Skeletal muscle cell (primary cell): Measurements from ENCODE around the gene HILPDA.
"Not testable (repeated sequence)": the region's sequence is repeated elsewhere in the genome, so short reads cannot be mapped to it uniquely, and the experiment has no call there.

Source experiments
- DNase-seq: peaks from one replicate; pipeline ENCODE4 v3.0.0-alpha.2; 2010; ENCODE audit warnings: low read depth
- H3K4me3 ChIP-seq: 2 replicates; pipeline ENCODE4 v1.5.1; 2011; ENCODE audit warnings: low read depth, mild to moderate bottlenecking, control low read depth, low read length, moderate library complexity

HILPDA gene

DNA sequence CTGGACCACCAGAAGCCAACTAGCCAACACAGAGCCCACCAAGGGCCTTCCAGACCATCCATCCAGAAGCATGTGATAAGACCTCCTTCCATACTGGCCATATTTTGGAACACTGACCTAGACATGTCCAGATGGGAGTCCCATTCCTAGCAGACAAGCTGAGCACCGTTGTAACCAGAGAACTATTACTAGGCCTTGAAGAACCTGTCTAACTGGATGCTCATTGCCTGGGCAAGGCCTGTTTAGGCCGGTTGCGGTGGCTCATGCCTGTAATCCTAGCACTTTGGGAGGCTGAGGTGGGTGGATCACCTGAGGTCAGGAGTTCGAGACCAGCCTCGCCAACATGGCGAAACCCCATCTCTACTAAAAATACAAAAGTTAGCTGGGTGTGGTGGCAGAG lies 1.7 kb downstream of the HILPDA start:
- H3K4me3 ChIP-seq: peak overlapping the region; percentile 99
- DNase-seq: not testable (repeated sequence)

DNA sequence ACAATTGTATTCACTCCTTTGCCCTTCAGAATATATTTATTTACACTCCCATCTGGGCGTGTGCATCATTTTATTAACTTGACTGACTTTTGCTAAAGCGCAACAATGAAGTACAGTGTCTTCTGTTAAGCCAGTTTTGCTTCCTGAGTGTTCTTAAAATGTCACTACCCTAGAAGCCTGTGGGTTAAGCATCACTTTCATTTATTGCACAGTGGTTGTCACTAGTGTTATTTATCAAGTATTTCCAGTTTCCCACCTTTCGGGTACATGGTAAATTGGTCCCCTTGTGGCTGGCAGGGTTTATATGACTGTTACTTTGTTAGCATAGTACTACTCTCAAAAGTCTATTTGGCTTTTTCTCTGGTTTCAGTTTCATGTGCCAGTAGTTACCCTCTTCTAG lies 3.3 kb downstream of the HILPDA start:
- no peak for DNase-seq
- peak overlapping the region; percentile 99 for H3K4me3 ChIP-seq

DNA sequence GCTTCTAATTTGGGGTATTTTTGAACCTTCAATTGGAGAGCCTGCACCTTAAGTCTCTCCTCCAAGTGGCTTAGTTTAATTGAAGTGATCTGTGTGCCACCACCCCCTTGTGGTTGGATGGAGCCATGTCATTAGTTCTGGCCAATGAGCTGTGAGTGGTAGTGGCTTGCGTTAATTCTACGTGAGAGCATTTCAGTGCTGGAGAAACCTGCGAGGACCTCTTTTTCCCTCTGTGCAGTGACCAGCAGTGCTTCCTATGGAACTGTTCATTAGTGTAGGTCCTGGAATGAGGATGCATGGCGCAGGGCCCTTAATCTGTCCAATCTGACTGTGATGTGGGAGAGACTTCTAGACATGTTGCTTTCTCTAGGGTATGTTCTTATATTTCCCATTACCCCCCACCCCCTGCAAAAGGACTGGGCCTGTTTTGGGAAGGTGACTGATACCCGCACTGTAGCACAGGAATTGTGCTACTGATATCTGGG lies 3.8 kb downstream of the HILPDA start:
- DNase-seq: no peak
- H3K4me3 ChIP-seq: no peak overlapping the region

DNA sequence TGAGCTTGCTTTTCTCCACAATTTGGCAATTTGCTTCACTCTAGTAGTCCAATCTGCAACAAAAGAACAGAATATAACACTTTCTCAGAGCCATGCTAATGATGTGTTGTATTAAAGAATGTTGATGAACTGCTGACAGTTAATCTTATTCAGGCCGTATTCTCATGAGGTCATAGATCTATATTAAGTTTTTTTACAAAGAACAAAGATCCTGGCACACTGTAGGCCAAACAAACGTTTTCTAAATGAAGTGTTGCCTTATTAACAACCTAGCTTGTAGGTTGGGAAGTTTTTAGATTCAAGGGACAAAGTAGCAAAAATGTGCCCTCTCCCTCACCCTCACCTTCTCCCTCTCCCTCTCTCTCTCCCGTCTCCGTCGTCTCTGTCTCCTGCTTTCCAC lies 6.8 kb downstream of the HILPDA start:
- no peak overlapping the region for H3K4me3 ChIP-seq
- DNase-seq: no peak

DNA sequence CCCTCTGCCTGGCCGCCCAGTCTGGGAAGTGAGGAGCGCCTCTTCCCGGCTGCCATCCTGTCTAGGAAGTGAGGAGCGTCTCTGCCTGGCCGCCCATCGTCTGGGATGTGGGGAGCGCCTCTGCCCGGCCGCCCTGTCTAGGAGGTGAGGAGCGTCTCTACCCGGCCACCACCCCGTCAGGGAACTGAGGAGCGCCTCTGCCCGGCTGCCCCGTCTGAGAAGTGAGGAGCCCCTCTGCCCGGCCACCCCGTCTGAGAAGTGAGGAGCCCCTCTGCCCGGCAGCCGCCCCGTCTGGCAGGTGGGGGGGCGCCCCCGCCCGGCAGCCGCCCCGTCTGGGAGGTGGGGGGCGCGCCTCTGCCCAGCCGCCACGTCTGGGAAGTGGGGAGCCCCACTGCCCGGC lies 7.7 kb downstream of the HILPDA start:
- H3K4me3 ChIP-seq, DNase-seq: not testable (repeated sequence)

DNA sequence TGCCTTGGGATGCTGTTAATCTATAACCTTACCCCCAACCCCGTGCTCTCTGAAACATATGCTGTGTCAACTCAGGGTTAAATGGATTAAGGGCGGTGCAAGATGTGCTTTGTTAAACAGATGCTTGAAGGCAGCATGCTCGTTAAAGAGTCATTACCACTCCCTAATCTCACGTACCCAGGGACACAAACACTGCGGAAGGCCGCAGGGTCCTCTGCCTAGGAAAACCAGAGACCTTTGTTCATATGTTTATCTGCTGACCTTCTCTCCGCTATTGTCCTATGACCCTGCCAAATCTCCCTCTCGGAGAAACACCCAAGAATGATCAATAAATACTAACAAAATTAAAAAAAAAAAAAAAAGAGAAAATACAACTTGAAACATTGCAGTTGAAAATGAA lies 8.3 kb downstream of the HILPDA start:
- H3K4me3 ChIP-seq, DNase-seq: not testable (repeated sequence)

DNA sequence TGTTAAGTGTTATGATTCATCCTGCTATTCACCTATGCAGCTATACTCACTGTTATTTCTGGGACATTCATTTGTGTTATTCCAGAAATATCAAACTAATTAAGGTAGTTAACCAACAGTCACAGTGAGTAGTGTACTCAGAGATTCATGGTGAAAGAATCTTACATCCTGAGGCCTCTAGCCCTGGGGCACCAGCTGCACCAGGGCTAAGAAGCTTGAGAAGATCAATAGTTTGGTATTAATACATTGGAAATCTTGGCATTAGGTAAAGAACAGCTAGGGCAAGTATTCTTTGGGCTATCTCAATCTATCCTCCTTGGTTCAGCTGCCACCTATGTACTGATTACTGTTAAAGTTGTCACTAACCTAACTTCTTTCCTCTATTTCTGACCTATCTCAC lies 11.2 kb downstream of the HILPDA start:
- H3K4me3 ChIP-seq, DNase-seq: not testable (repeated sequence)

DNA sequence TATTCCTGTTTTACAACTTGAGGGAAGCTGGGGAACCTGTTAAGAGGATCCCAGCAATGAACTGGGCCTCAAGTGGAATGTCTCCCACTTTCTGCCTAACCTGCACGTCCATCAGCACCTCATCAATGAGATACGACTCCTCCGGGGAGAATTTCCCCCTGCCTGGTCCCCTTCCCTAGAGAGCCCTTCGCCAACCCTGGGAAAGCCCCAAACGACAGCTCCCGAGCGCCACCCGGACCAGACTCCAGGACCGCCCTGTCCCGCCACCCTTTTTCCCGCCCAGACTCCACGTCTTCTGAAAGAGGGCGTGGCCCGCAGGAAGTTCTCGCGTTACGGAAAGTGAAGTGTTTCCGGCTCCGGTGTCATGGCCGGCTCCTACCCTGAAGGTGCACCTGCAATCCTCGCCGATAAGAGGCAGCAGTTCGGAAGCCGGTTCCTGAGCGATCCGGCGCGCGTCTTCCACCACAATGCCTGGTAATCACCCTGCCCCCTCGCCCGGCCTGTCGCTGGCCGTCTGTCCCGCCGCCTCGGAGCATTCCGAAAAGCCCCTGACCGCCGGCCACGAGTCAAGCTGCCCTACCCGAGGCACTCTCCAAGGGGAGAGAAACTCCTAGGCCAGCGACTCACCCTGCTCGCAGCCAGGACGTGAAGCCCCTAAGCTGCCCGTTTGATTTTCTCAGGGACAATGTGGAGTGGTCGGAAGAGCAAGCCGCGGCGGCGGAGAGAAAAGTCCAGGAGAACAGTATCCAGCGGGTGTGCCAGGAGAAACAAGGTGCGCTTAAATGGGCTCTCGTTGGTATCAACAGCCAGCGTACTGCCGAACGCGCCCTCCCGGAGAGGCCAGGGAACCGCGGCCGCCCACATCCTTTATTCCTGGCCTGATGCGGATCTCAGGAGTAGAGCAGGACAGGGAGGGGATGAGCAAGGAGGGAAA lies 21.0 kb downstream of the HILPDA start, which contains the start of gene METTL2B:
Gene METTL2B, plus strand, starts transcription at position 347 of the 934 bp plus-strand sequence. Its CDS starts 18 bp downstream, at position 365.
- peak within 1 kb of the TSS; percentile 76 for H3K4me3 ChIP-seq
- peak; percentile 69 for DNase-seq

DNA sequence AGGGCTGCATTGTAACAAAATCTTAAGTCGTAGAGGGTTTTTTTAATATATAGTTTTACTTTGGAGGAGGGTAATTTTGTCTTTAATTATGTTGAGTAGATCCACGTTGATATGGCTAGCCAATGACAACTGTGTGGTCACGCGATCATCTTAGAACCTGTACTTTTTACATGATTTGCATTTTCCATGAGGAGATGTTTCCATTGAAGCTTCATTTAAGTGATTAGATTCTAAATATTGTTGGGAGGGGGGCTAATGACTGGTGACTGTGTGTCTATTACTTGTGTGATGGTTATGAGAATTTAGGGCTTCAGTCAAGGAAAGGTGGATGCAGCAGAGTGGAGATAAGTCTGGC lies 21.6 kb downstream of the HILPDA start:
- not testable (repeated sequence) for DNase-seq

DNA sequence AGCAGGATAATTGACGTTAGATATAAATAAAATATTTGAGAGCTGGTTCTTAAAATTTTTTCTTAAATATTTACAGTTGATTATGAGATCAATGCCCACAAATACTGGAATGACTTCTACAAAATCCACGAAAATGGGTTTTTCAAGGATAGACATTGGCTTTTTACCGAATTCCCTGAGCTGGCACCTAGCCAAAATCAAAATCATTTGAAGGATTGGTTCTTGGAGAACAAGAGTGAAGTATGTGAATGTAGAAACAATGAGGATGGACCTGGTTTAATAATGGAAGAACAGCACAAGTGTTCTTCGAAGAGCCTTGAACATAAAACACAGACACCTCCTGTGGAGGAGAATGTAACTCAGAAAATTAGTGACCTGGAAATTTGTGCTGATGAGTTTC lies 23.4 kb downstream of the HILPDA start:
- not testable (repeated sequence) for DNase-seq

More for the DNA sequence above, 21.6 kb downstream of the HILPDA start:
- H3K4me3 ChIP-seq: peak overlapping the region; percentile 76

DNA sequence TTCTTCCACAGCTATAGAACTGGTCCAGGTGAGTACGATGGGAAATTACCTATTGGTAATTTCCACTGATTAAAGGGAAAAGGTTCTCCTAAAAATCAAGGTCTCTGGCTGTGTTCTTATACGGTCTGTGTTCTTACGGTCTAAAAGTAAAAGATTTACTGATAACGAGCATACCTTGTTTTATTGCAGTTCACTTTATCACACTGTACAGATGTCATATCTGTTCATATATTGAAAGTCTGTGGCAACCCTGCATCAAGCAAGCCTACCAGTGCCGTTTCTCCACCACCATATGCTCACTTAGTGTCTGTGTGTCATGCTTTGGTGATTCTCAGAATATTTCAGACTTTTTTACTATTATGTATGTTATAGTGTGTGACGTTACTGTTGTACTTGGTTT lies 32.5 kb downstream of the HILPDA start:
- not testable (repeated sequence) for DNase-seq

More for the DNA sequence above, 23.4 kb downstream of the HILPDA start:
- H3K4me3 ChIP-seq: not testable (repeated sequence)

DNA sequence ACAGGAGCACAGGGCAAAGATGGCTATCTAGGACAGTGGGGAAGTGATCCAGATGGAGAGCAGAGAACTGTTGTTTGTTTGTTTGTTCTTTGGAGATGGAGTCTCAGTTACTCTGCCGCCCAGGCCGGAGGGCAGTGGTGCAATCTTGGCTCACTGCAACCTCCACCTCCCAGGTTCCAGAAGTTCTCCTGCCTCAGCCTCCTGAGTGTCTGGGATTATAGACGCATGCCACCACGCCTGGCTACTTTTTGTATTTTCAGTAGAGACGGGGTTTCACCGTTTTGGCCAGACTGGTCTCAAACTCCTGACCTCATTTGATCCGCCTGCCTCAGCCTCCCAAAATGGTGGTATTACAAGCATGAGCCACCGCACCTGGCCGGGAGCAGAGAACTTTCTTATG lies 41.7 kb downstream of the HILPDA start:
- no peak for DNase-seq
- no peak overlapping the region for H3K4me3 ChIP-seq

More for the DNA sequence above, 32.5 kb downstream of the HILPDA start:
- H3K4me3 ChIP-seq: not testable (repeated sequence)

DNA sequence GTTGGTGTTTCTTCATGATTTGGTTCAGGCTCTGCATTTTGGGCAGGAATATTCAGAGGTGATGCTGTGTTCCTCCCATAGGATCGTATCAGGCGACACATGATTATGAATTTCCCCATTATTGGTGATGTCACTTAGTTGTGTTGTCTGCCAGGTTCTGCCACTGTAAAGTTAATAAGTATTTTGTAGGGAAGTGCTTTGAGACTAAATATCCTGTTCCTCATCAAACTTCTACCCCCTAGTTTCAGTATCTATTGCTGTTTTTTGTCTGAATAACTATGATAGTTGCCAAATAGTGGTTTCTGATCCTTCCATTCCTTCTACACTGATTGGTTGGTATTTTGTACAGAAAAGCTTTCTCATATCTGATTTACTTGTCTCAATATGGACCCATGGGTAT lies 49.7 kb downstream of the HILPDA start:
- H3K4me3 ChIP-seq, DNase-seq: not testable (repeated sequence)

DNA sequence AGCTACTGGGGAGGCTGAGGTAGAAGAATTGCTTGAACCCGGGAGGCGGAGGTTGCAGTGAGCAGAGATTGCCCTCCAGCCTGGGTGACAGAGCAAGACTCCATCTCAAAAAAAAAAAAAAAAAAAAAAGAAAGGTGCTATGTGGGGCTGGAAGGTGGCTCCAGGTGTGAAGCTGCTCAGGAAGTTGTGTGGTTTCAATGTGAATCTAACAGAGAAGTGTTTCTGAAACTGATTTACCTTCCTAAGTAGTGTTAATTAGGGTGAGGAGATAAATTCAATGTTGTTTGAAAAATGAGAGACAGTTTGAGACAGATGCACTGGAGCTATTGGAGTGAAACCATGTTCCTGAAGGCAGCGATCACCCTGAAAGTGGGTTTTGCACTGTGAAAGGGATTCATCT lies 51.1 kb downstream of the HILPDA start:
- not testable (repeated sequence) for H3K4me3 ChIP-seq, DNase-seq

DNA sequence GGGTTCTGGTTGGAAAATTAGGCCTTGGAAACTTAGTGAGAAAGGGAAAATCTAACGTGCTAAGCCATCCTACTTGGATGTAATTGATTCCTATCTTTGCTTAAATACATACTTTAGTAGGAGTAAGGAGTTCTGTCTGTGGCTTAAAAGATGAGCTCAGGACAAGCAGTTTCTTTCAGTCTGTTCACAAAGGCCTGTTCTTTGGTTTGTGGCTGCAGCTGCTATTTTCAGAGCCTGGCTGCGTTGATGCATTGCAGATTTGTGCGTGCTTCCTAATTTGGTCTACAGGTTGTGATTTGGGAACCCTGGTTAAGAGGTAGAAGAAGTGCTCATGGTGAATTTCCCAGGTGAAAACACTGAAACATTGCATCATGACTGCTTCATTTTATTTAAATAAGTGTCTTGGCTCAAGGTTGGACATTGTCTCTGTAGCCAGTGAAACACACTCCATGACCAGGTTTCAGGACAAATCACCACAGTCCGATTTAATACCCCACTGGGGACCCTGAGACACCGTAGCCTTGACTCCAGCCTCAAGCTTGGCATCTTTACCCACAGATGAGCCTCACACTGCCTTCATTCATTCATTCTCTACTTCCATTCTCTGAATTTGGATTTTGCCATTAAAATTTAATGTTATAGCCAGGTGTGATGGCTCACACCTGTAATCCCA lies 51.8 kb downstream of the HILPDA start:
- H3K4me3 ChIP-seq, DNase-seq: not testable (repeated sequence)
